Endothelial cell of umbilical vein (primary cell): ENCODE measurements around the gene PPP1R13B. TPM values are rescaled to one million over a fixed set of nuclear protein-coding genes. Genes with fewer than 3 reads are reported as not detected.

Experiments used
- BruUV-seq: library from RNA; stranded (reverse); fragments of 400-500 nt; replicated peaks from 2 replicates; lab custom pipeline; 2021; lab: Mats Ljungman, UMichigan
- CTCF ChIA-PET: fragments of 300-600, 350-600 bp; sonication (Branson Sonifier 250); formaldehyde crosslinking; loops from one replicate; lab custom pipeline; 2021; ENCODE audit warnings: antibody characterized with exemption, inconsistent platforms; lab: Charles Lee
- POLR2A ChIA-PET: fragments of 300-600, 350-600 bp; sonication (Branson Sonifier 250); formaldehyde crosslinking; loops from one replicate; lab custom pipeline; 2021; ENCODE audit warnings: antibody characterized with exemption, inconsistent platforms; lab: Charles Lee
- DNase-seq: peaks from one replicate; pipeline ENCODE4 v3.0.0-alpha.2; 2011; ENCODE audit warnings: low read depth, low spot score
- FAIRE-seq: peaks from 2 replicates; lab custom pipeline; 2011; peaks lifted over from hg19 to GRCh38; lab: Jason Lieb, UNC
- H2AFZ ChIP-seq: 2 replicates; pipeline ENCODE4 v1.6.0; 2012; ENCODE audit warnings: low read depth, low read length, control low read depth, inconsistent platforms
- H3K27ac ChIP-seq: 2 replicates; pipeline ENCODE4 v1.5.1; 2011; ENCODE audit warnings: low read depth, mild to moderate bottlenecking, control low read depth, low read length, moderate library complexity; ENCODE audit not compliant: insufficient read depth
- H3K27me3 ChIP-seq, 2 experiments: 2 replicates each; pipeline versions ENCODE4 v1.6.0 to v1.6.1; 2011; ENCODE audit warnings: low read length in 2 of 2, mixed read lengths in 1 of 2; ENCODE audit not compliant: control insufficient read depth in 2 of 2, insufficient read depth in 2 of 2
- H3K36me3 ChIP-seq, 2 experiments: 2 replicates in 1 of 2; 3 replicates in 1 of 2; pipeline ENCODE4 v1.5.1; 2011; ENCODE audit warnings: low read length in 2 of 2, mild to moderate bottlenecking in 1 of 2, moderate library complexity in 1 of 2; ENCODE audit not compliant: control insufficient read depth in 2 of 2, insufficient read depth in 2 of 2; ENCODE audit errors: extremely low read depth in 1 of 2
- H3K4me1 ChIP-seq: 3 replicates; pipeline ENCODE4 v1.5.1; 2011; ENCODE audit warnings: mild to moderate bottlenecking, low read length; ENCODE audit not compliant: control insufficient read depth, insufficient read depth; ENCODE audit errors: extremely low read depth
- H3K4me2 ChIP-seq: 2 replicates; pipeline ENCODE4 v1.6.1; 2011; ENCODE audit warnings: low read length, control low read depth, mixed read lengths; ENCODE audit not compliant: insufficient read depth
- H3K4me3 ChIP-seq, 3 experiments: fragments of 200-600 bp in 1 of 3; sonication (generic), shearing (Covaris generic) in 1 of 3; replicated peaks in 1 of 3; 2 replicates each; pipeline ENCODE4 v1.5.1; 2011 to 2016; ENCODE audit warnings: control low read depth in 3 of 3, low read length in 3 of 3, mild to moderate bottlenecking in 2 of 3, inconsistent platforms in 1 of 3, low read depth in 1 of 3, moderate library complexity in 1 of 3; ENCODE audit not compliant: insufficient read depth in 1 of 3
- H3K79me2 ChIP-seq: 2 replicates; pipeline ENCODE4 v1.6.0; 2012; ENCODE audit warnings: low read length, inconsistent platforms; ENCODE audit not compliant: control insufficient read depth, insufficient read depth
- H3K9ac ChIP-seq: replicated peaks from 2 replicates; pipeline ENCODE3; 2011; ENCODE audit warnings: low read length, control low read depth; ENCODE audit not compliant: insufficient read depth; ENCODE audit errors: extremely low read depth
- H3K9me1 ChIP-seq: replicated peaks from 3 replicates; pipeline ENCODE4 v1.6.0; 2011; ENCODE audit warnings: mild to moderate bottlenecking, low read length; ENCODE audit not compliant: control insufficient read depth, insufficient read depth; ENCODE audit errors: extremely low read depth
- H3K9me3 ChIP-seq: replicated peaks from 2 replicates; pipeline ENCODE4 v1.5.1; 2012; ENCODE audit warnings: low read length, inconsistent platforms; ENCODE audit not compliant: control insufficient read depth, insufficient read depth
- H4K20me1 ChIP-seq: replicated peaks from 2 replicates; pipeline ENCODE3; 2011; ENCODE audit warnings: mild to moderate bottlenecking, low read length; ENCODE audit not compliant: control insufficient read depth, insufficient read depth; ENCODE audit errors: extremely low read depth
- EZH2 ChIP-seq: IDR thresholded peaks from 2 replicates; pipeline ENCODE4 v1.6.1; 2012; ENCODE audit warnings: borderline replicate concordance, low read depth, mild to moderate bottlenecking, moderate library complexity, low read length, inconsistent platforms; ENCODE audit not compliant: severe bottlenecking
- FOS ChIP-seq: IDR thresholded peaks from 2 replicates; pipeline ENCODE4 v1.6.1; 2011; ENCODE audit warnings: mild to moderate bottlenecking, low read length, moderate library complexity, borderline replicate concordance; ENCODE audit not compliant: insufficient read depth
- GATA2 ChIP-seq: IDR thresholded peaks from 2 replicates; pipeline ENCODE4 v1.7.0; 2011; ENCODE audit warnings: low read depth, mild to moderate bottlenecking, moderate library complexity, mixed read lengths, low read length; ENCODE audit not compliant: insufficient read length, insufficient read depth
- JUN ChIP-seq: IDR thresholded peaks from 2 replicates; pipeline ENCODE4 v1.6.1; 2011; ENCODE audit warnings: borderline replicate concordance, low read depth; ENCODE audit not compliant: insufficient read length, insufficient read depth
- POLR2AphosphoS5 ChIP-seq: IDR thresholded peaks from 2 replicates; pipeline ENCODE4 v1.6.1; 2012; ENCODE audit warnings: low read depth, mild to moderate bottlenecking, control low read depth, low read length, moderate library complexity; ENCODE audit not compliant: insufficient read depth
- dilution Hi-C: fragments of 300-500 bp; cut with MboI; formaldehyde crosslinking; loops from one replicate; pipeline ENCODE4 v1.15.0; 2019; ENCODE audit warnings: low sequenced_read_pairs; ENCODE audit not compliant: extremely low pct_ligation_motif_present
- intact Hi-C: fragments of 100-400 bp; cut with micrococcal nuclease; formaldehyde crosslinking; loops from one replicate; pipeline ENCODE4 v1.10.0; 2022
- polyA plus RNA-seq, 4 experiments: library from polyadenylated mRNA; depleted of rRNA in 3 of 4; stranded (reverse) in 3 of 4; unstranded in 1 of 4; fragments of >200 nt; gene quantifications; 2 replicates each; pipeline versions ENCODE4 v1.2.1 to v1.2.3, GENCODE V29; 2011 to 2012; ENCODE audit warnings: missing spikeins in 1 of 4
- total RNA-seq: library from RNA; stranded (reverse); gene quantifications from 2 replicates; pipeline ENCODE4 v1.2.3, GENCODE V29; 2021
- TF ChIP-seq, protein P1 (sequence below): IDR thresholded peaks from 2 replicates; pipeline ENCODE4 v1.6.1; 2011; ENCODE audit not compliant: insufficient read depth, insufficient read length
- TF ChIP-seq, protein P2 (sequence below), 2 donors: IDR thresholded peaks; 1 replicate in 1 of 2; 2 replicates in 1 of 2; pipeline ENCODE4 v1.5.1; 2011; ENCODE audit warnings: low read length in 2 of 2, mild to moderate bottlenecking in 2 of 2, moderate library complexity in 2 of 2, control low read depth in 1 of 2, inconsistent platforms in 1 of 2, low read depth in 1 of 2; ENCODE audit not compliant: insufficient read depth in 1 of 2; ENCODE audit errors: extremely low read depth in 1 of 2

Gene PPP1R13B
- total and polyA plus RNA-seq, 2 donors (not counting 3 experiments of a cell fraction or from before 2014, with no cell fraction given) = 10.0 to 30.0 TPM

DNA sequence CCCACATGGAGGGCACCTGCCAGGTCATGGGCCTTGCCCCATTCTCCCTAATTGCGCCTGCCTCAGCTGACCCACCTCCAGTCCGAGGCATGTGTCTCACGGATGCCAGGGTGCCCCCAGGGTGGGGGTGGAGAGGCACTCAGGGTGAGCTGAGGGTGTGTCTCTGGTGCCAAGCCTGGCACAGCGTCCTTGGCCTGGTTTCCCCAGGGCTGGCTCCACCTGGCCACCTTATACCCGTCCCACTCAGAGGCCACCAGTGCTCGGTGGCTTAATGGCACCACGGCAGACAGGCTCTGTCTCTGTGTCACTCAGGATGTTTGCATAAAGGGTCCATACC is 47.3 kb upstream of the PPP1R13B start:
- Histone ChIP-seq H3K4me2 (no peak overlapping the region), H3K79me2 (no peaks in the 10 kb centered on the region), H3K4me3 (no peak overlapping the region), H3K9me1 (no peaks in the 10 kb centered on the region), H4K20me1 (no peaks in the 10 kb centered on the region), H3K36me3 (no peaks in the 10 kb centered on the region), H3K4me1 (peaks cover 7% of the 10 kb centered on the region), H3K27ac (no peak overlapping the region), H3K27me3 (no peaks in the 10 kb centered on the region), H3K9me3 (no peaks in the 10 kb centered on the region), H3K9ac (no peak overlapping the region), H2AFZ (no peak overlapping the region)
- ChIA-PET CTCF (no interaction called here), POLR2A (no interaction called here)
- BruUV-seq = no TSS peak
- intact Hi-C loops (no loop called here), dilution Hi-C loops (no loop called here)
- DNase-seq (no peak), FAIRE-seq (no peak)
- TF ChIP-seq, protein P1, sequence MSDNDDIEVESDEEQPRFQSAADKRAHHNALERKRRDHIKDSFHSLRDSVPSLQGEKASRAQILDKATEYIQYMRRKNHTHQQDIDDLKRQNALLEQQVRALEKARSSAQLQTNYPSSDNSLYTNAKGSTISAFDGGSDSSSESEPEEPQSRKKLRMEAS = no peak
- TF ChIP-seq GATA2 (no peak), FOS (no peak), EZH2 (no peak), JUN (no peak), POLR2AphosphoS5 (no peak)
- TF ChIP-seq, protein P2, sequence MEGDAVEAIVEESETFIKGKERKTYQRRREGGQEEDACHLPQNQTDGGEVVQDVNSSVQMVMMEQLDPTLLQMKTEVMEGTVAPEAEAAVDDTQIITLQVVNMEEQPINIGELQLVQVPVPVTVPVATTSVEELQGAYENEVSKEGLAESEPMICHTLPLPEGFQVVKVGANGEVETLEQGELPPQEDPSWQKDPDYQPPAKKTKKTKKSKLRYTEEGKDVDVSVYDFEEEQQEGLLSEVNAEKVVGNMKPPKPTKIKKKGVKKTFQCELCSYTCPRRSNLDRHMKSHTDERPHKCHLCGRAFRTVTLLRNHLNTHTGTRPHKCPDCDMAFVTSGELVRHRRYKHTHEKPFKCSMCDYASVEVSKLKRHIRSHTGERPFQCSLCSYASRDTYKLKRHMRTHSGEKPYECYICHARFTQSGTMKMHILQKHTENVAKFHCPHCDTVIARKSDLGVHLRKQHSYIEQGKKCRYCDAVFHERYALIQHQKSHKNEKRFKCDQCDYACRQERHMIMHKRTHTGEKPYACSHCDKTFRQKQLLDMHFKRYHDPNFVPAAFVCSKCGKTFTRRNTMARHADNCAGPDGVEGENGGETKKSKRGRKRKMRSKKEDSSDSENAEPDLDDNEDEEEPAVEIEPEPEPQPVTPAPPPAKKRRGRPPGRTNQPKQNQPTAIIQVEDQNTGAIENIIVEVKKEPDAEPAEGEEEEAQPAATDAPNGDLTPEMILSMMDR (IDR thresholded peaks at IDR 0.05; ENCODE audit: extremely low read depth in 1 of 2, insufficient read depth in 1 of 2, low read depth in 1 of 2, low read length in 2 of 2) = no peak
